Measurements from ENCODE around the gene FOXRED2.

DNA sequence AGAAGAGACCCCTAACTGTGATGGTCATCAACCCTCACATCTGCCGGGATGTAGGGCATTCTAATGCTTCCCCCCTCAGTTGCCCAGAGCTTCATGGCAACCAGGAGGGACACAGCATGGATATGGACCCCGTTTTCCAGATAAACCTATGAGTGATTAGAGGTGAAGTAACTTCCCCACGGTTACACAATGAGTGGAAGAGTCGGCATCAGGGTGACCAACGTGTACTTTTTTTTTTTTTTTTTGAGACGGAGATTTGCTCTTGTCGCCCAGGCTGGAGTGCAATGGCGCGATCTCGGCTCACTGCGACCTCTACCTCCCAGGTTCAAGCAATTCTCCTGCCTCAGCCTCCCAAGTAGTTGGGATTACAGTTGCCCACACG, 50.4 kb downstream of the FOXRED2 start:
- TF ChIP-seq, protein P1, sequence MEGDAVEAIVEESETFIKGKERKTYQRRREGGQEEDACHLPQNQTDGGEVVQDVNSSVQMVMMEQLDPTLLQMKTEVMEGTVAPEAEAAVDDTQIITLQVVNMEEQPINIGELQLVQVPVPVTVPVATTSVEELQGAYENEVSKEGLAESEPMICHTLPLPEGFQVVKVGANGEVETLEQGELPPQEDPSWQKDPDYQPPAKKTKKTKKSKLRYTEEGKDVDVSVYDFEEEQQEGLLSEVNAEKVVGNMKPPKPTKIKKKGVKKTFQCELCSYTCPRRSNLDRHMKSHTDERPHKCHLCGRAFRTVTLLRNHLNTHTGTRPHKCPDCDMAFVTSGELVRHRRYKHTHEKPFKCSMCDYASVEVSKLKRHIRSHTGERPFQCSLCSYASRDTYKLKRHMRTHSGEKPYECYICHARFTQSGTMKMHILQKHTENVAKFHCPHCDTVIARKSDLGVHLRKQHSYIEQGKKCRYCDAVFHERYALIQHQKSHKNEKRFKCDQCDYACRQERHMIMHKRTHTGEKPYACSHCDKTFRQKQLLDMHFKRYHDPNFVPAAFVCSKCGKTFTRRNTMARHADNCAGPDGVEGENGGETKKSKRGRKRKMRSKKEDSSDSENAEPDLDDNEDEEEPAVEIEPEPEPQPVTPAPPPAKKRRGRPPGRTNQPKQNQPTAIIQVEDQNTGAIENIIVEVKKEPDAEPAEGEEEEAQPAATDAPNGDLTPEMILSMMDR (conservative IDR thresholded peaks at IDR 0.05; ENCODE audit: low read length), result no peak
- no peak for TF ChIP-seq EZH2phosphoT487 (IDR thresholded peaks at IDR 0.05; ENCODE audit: borderline replicate concordance, low read depth, low read length)

Measured in OCI-LY7 (cell line).